Left lung (tissue), 10 donors: ENCODE data around the gene PLPPR4. TPM values are rescaled to one million over a fixed set of nuclear protein-coding genes. Genes with fewer than 3 reads are reported as not detected.

Source experiments
- ATAC-seq: fragments of 200-7000 bp; cut with Tn5 transposase; one replicate; pipeline ENCODE4 v1.9.1; 2020; ENCODE audit warnings: moderate library complexity
- DNase-seq, 4 donors: peaks; one replicate each; pipeline ENCODE4 v3.0.0-alpha.2; 2013 to 2020
- H3K27ac ChIP-seq, 2 donors: fragments of 200-600 bp; sonication (generic) in 1 of 2; one replicate each; pipeline versions ENCODE4 v1.5.0 to v1.8.0; 2020 to 2021
- H3K27me3 ChIP-seq, 2 donors: fragments of 200-600 bp; sonication (generic) in 1 of 2; one replicate each; pipeline versions ENCODE4 v1.5.0 to v1.8.0; 2020 to 2021
- H3K36me3 ChIP-seq, 2 donors: fragments of 200-600 bp; sonication (generic) in 1 of 2; one replicate each; pipeline versions ENCODE4 v1.5.0 to v1.8.0; 2020 to 2021
- H3K4me1 ChIP-seq, 2 donors: fragments of 200-600 bp; one replicate each; pipeline ENCODE4 v1.8.0; 2021
- H3K4me3 ChIP-seq, 2 donors: fragments of 200-600 bp; sonication (generic) in 1 of 2; one replicate each; pipeline versions ENCODE4 v1.5.0 to v1.8.0; 2020 to 2021; ENCODE audit warnings: mild to moderate bottlenecking in 1 of 2
- H3K9me3 ChIP-seq, 2 donors: fragments of 200-600 bp; sonication (generic) in 1 of 2; one replicate each; pipeline versions ENCODE4 v1.5.0 to v1.8.0; 2020 to 2021
- intact Hi-C, 2 donors: fragments of 100-400 bp; cut with DNase I; formaldehyde crosslinking; loops; one replicate each; pipeline versions ENCODE4 v1.11.2 to v1.14.2; 2022
- polyA plus RNA-seq, 6 donors: library from polyadenylated mRNA; unstranded; fragments of 120-200 nt; gene quantifications; one replicate each; pipeline ENCODE4 v1.2.1, GENCODE V29; 2013; ENCODE audit not compliant: insufficient read length in 6 of 6
- total RNA-seq, 2 donors: library from RNA; stranded (reverse); fragmentation: NEBNext Ultra II Directional; extraction: Animal tissue kit (Norgen Biotek cat#: 25700); gene quantifications; one replicate each; pipeline ENCODE4 v1.2.1, GENCODE V29; 2021
- TF ChIP-seq, protein P1 (sequence below), 2 donors: fragments of 200-600 bp; sonication (generic) in 1 of 2; IDR thresholded peaks; one replicate each; pipeline versions ENCODE4 v1.5.0 to v1.8.0; 2021; ENCODE audit warnings: antibody characterized with exemption in 2 of 2
- donor health status: DM: no; HTN: yes; CAD: no.
- donor health status: DM: no; HTN: no; CAD: no.

Gene PLPPR4
- total and polyA plus RNA-seq, 8 donors = 2.5 to 49.1 (median 39.7) TPM

DNA sequence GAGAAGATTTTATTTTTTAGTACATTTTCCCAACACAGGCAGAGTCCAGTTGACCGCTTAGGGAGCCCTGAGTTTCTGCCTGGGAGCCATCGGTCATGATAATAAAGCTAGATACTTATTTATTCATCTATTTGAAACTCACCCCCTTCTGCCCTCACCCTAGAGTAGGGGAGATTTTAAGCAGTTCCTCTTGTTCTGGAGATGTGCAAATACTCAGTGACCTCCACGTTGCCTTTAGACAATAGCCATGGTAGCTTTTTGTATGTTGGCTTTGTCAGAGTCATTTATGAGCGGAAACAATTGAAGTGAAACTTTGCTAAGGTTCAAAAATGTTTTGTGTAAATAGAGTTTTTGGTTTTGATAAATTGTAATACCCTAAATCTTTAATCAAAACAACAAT lies 45.7 kb upstream of the PLPPR4 start:
- intact Hi-C loops = no loop called here
- Histone ChIP-seq H3K4me1 (no peaks in the 10 kb centered on the region), H3K27me3 (no peaks in the 10 kb centered on the region), H3K27ac (no peak overlapping the region), H3K36me3 (no peaks in the 10 kb centered on the region), H3K9me3 (peaks cover 0 to 7% of the 10 kb centered on the region in 2 donors), H3K4me3 (no peak overlapping the region)
- TF ChIP-seq, protein P1, sequence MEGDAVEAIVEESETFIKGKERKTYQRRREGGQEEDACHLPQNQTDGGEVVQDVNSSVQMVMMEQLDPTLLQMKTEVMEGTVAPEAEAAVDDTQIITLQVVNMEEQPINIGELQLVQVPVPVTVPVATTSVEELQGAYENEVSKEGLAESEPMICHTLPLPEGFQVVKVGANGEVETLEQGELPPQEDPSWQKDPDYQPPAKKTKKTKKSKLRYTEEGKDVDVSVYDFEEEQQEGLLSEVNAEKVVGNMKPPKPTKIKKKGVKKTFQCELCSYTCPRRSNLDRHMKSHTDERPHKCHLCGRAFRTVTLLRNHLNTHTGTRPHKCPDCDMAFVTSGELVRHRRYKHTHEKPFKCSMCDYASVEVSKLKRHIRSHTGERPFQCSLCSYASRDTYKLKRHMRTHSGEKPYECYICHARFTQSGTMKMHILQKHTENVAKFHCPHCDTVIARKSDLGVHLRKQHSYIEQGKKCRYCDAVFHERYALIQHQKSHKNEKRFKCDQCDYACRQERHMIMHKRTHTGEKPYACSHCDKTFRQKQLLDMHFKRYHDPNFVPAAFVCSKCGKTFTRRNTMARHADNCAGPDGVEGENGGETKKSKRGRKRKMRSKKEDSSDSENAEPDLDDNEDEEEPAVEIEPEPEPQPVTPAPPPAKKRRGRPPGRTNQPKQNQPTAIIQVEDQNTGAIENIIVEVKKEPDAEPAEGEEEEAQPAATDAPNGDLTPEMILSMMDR (IDR thresholded peaks at IDR 0.05) = no peak
- DNase-seq = no peak
- no peak for ATAC-seq

GRCh38 chr1:99218999-99219398 lies 45.3 kb upstream of the PLPPR4 start:
- Histone ChIP-seq H3K4me3 (no peak overlapping the region), H3K27ac (no peak overlapping the region), H3K9me3 (peaks cover 0 to 7% of the 10 kb centered on the region in 2 donors), H3K27me3 (no peaks in the 10 kb centered on the region), H3K4me1 (no peaks in the 10 kb centered on the region), H3K36me3 (no peaks in the 10 kb centered on the region)
- intact Hi-C loops = no loop called here
- ATAC-seq = no peak
- TF ChIP-seq, protein P1 (IDR thresholded peaks at IDR 0.05) = no peak
- no peak for DNase-seq

DNA sequence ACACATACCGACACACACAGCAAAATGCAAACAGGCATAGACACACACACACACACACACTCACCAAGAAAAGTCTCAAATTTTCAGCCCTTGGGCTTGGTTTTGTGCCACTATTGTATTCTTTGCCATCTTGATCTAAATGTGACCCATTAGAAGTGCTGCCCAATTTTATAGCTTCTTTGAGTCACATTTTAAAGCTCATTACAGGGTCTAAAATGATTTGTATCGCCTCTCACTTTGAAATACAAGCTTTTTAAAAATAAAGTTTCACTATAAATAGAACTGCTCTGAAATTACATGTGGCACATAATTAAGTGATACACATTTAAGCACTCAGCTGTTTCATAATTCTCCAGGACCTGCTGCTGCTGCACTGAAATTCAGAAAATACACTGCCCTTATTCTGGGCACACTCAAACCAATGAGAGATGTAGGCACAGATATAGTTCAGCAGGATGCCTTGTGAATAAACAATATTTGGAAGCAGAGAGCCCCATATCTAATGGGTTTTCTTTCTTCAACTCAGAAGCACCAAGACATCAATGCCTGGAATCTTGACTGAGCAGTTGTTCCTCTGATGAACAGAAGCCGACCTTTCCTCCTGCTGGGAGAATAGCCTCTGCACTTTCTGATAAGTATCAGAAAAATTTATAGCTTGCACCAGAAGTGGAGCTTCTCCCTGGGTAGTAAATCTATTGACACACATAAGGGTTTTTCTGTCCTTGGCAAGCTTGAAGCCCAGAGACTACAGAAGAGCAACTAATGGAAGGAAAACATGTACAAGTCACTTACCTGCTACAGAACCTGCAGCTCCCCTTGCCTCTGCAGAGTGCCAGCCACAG lies 37.0 kb upstream of the PLPPR4 start:
- intact Hi-C loops = no loop called here
- H3K27ac ChIP-seq = no peak overlapping the region
- no peaks in the 10 kb centered on the region for H3K36me3 ChIP-seq
- H3K4me1 ChIP-seq = no peaks in the 10 kb centered on the region
- TF ChIP-seq, protein P1 (IDR thresholded peaks at IDR 0.05) = no peak
- DNase-seq (peak in 2 of 4 donors; percentile 46 to 58), ATAC-seq (no peak)
- H3K9me3 ChIP-seq = no peaks in the 10 kb centered on the region
- H3K4me3 ChIP-seq = no peak overlapping the region
- no peaks in the 10 kb centered on the region for H3K27me3 ChIP-seq

DNA sequence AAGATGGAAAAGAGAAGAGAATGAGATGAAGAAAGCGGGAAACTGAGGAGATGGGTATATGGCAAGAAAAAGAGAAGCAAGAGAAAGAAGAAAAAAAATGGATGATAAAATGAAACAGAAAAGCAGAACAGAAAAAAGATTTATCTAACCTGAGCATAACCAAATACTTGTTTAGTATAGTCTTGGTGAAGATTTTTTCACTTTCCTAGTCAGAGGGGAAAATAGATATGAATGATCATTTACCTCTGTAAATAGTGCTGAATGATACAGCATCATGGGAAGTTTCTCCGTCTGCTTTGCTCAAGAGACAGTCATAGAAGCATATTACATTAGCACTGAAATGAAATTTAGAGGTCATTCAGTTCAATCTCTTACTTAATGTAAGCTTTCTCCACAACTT lies 36.1 kb upstream of the PLPPR4 start:
- intact Hi-C loops = no loop called here
- TF ChIP-seq, protein P1 (IDR thresholded peaks at IDR 0.05) = no peak
- ATAC-seq (no peak), DNase-seq (no peak)
- no peaks in the 10 kb centered on the region for H3K36me3 ChIP-seq
- H3K4me3 ChIP-seq = no peak overlapping the region
- H3K27me3 ChIP-seq = no peaks in the 10 kb centered on the region
- no peak overlapping the region for H3K27ac ChIP-seq
- no peaks in the 10 kb centered on the region for H3K9me3 ChIP-seq
- H3K4me1 ChIP-seq = no peaks in the 10 kb centered on the region

GRCh38 chr1:99229122-99229521 lies 35.2 kb upstream of the PLPPR4 start:
- DNase-seq = peak in 2 of 4 donors; percentile 54 to 58
- H3K27me3 ChIP-seq = no peaks in the 10 kb centered on the region
- intact Hi-C loops = no loop called here
- H3K4me1 ChIP-seq = no peaks in the 10 kb centered on the region
- H3K27ac ChIP-seq = no peak overlapping the region
- TF ChIP-seq, protein P1 (IDR thresholded peaks at IDR 0.05) = no peak
- no peak overlapping the region for H3K4me3 ChIP-seq
- H3K9me3 ChIP-seq = no peaks in the 10 kb centered on the region
- no peak for ATAC-seq
- H3K36me3 ChIP-seq = no peaks in the 10 kb centered on the region
